Testis (tissue), 3 donors: ENCODE measurements around the gene ALDOB. TPM values are rescaled to one million over a fixed set of nuclear protein-coding genes. Genes with fewer than 3 reads are reported as not detected.

ENCODE experiments used
- DNase-seq: peaks from one replicate; pipeline ENCODE4 v3.0.0-alpha.2; 2019
- H3K27ac ChIP-seq, 2 donors: fragments of 200-600 bp; sonication (generic); one replicate each; pipeline ENCODE4 v1.5.1; 2019
- H3K27me3 ChIP-seq: fragments of 200-600 bp; sonication (generic); one replicate; pipeline ENCODE4 v1.5.1; 2019
- H3K36me3 ChIP-seq: fragments of 200-600 bp; sonication (generic); one replicate; pipeline ENCODE4 v1.5.1; 2017; ENCODE audit warnings: low read depth; ENCODE audit errors: missing control alignments
- H3K4me1 ChIP-seq: fragments of 200-600 bp; sonication (generic); one replicate; pipeline ENCODE4 v1.5.1; 2019
- H3K4me3 ChIP-seq, 2 donors: fragments of 200-600 bp; sonication (generic); one replicate each; pipeline ENCODE4 v1.5.1; 2017 to 2019
- H3K9me3 ChIP-seq: fragments of 200-600 bp; sonication (generic); one replicate; pipeline ENCODE4 v1.5.1; 2017
- CTCF ChIP-seq, 3 experiments: fragments of 450-650 bp in 2 of 3; fragments of 200-600 bp in 1 of 3; sonication (generic) in 1 of 3; IDR thresholded peaks; one replicate each; pipeline ENCODE4 v1.5.1; 2016 to 2019; ENCODE audit warnings: antibody characterized with exemption in 3 of 3, mild to moderate bottlenecking in 2 of 3, moderate library complexity in 1 of 3
- POLR2A ChIP-seq: fragments of 450-650 bp; IDR thresholded peaks from one replicate; pipeline ENCODE4 v1.6.1; 2017; ENCODE audit warnings: antibody characterized with exemption, mild to moderate bottlenecking, moderate library complexity
- WGBS, 2 donors: methylation state at CpG; one replicate each; pipeline ENCODE4 v1.1.5; 2018; 5-methylcytosine and 5-hydroxymethylcytosine counted together
- intact Hi-C: fragments of 100-400 bp; cut with DNase I; formaldehyde crosslinking; loops from one replicate; pipeline ENCODE4 v1.15.1; 2023; ENCODE audit warnings: low total_unique reads
- polyA plus RNA-seq: library from polyadenylated mRNA; stranded (reverse); fragments of 350-450 nt; fragmentation: Illumina TruSeq; extraction: RNeasy Lipid Tissue Mini Kit (QIAGEN cat#74804); gene quantifications from one replicate; pipeline ENCODE4 v1.2.3, GENCODE V29; 2014; ENCODE audit warnings: low read depth, low replicate concordance; ENCODE audit not compliant: insufficient read depth
- total RNA-seq, 2 donors: library from RNA; depleted of rRNA; stranded (reverse); fragments of >200 nt; gene quantifications; one replicate each; pipeline ENCODE4 v1.2.3, GENCODE V29; 2016

ALDOB gene
- total and polyA plus RNA-seq, 3 donors from 2014 or later = 0.79 to 1.9 TPM; not detected in 1

DNA sequence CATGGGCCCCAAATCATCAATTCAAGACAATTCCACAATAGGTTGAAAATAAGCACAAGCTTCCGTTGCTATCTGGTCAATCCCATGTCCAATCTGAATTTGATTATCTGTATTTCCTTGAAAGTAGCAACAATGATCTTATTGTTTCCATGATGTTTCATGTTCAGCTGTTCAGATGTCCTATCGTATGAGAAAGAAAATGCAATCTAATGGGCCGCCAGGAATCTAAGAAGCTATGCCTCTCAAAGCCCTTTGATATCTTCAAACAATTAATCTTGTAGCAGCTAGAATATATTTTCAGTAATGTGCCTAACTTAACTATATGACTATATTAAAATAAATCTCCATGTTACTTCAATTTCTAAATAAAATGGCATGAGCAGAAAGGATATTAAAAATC lies 32.1 kb upstream of the ALDOB start:
- intact Hi-C loops = loop anchor here (10.0 kb wide), 2 partner anchors 57 to 83 kb away; partner anchors contain the start of gene BAAT

GRCh38 chr9:101466863-101467262 lies 31.3 kb upstream of the ALDOB start:
- no peaks in the 10 kb centered on the region for H3K36me3 ChIP-seq
- intact Hi-C loops = loop anchor here (10.0 kb wide), 2 partner anchors 58 to 82 kb away; partner anchors contain the start of gene BAAT
- no peak overlapping the region for H3K27ac ChIP-seq
- no peak overlapping the region for H3K4me3 ChIP-seq
- H3K27me3 ChIP-seq = no peaks in the 10 kb centered on the region
- no peaks in the 10 kb centered on the region for H3K9me3 ChIP-seq
- H3K4me1 ChIP-seq = no peaks in the 10 kb centered on the region
- 88 to 92% methylated on average over 2 of the region's 2 CpGs for WGBS, 2 donors
- no peak for DNase-seq
- TF ChIP-seq CTCF (IDR thresholded peaks at IDR 0.05) (no peak), POLR2A (no peak)

More for the DNA sequence above, 32.1 kb upstream of the ALDOB start:
- Histone ChIP-seq H3K4me1 (no peaks in the 10 kb centered on the region), H3K27me3 (no peaks in the 10 kb centered on the region), H3K4me3 (no peak overlapping the region), H3K27ac (no peak overlapping the region), H3K36me3 (no peaks in the 10 kb centered on the region), H3K9me3 (no peaks in the 10 kb centered on the region)
- no peak for DNase-seq
- 69 to 85% methylated on average over 3 of the region's 3 CpGs for WGBS, 2 donors
- TF ChIP-seq POLR2A (no peak), CTCF (IDR thresholded peaks at IDR 0.05) (no peak)

GRCh38 chr9:101465326-101465915 lies 29.8 kb upstream of the ALDOB start:
- H3K4me1 ChIP-seq = no peaks in the 10 kb centered on the region
- H3K36me3 ChIP-seq = no peaks in the 10 kb centered on the region
- no peak overlapping the region for H3K4me3 ChIP-seq
- peak; percentile 49 for DNase-seq
- no peaks in the 10 kb centered on the region for H3K9me3 ChIP-seq
- WGBS, 2 donors = 47 to 50% methylated on average over 6 of the region's 6 CpGs
- H3K27ac ChIP-seq = no peak overlapping the region
- no peaks in the 10 kb centered on the region for H3K27me3 ChIP-seq
- intact Hi-C loops = loop anchor here (10.0 kb wide), 2 partner anchors 59 to 81 kb away; partner anchors contain the start of gene BAAT
- no peak for TF ChIP-seq CTCF (IDR thresholded peaks at IDR 0.05)
- no peak for TF ChIP-seq POLR2A

DNA sequence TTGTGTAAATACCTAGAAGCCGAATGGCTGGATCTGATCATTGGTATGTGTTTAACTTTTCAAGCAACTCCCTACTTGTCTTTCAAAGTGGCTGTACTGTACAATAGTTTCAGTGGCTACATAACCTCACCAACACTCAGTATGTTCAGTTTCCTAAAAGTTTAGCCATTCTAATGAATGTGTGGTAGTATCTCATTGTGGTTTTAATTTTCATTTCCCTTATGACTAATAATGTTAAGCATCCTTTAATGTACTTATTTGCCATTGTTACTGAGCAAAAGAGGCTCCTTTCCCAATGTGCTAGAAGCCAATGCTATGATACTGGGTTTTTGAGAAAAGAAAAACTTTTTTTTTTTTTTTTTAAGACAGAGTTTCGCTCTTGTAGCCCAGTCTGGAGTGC lies 27.8 kb upstream of the ALDOB start:
- WGBS, 2 donors = 83 to 98% methylated on average over 2 of the region's 2 CpGs

More for the DNA sequence above, 27.8 kb upstream of the ALDOB start:
- intact Hi-C loops = loop anchor here (10.0 kb wide), 2 partner anchors 61 to 79 kb away; partner anchors contain the start of gene BAAT
- no peaks in the 10 kb centered on the region for H3K27me3 ChIP-seq
- no peaks in the 10 kb centered on the region for H3K36me3 ChIP-seq
- H3K4me1 ChIP-seq = no peaks in the 10 kb centered on the region
- no peak overlapping the region for H3K4me3 ChIP-seq
- no peak for DNase-seq
- H3K27ac ChIP-seq = no peak overlapping the region
- H3K9me3 ChIP-seq = no peaks in the 10 kb centered on the region
- TF ChIP-seq POLR2A = no peak
- TF ChIP-seq CTCF (IDR thresholded peaks at IDR 0.05) = no peak
